Testis (tissue), 2 donors: ENCODE data around the gene CCNG1.

Experiments
- CTCF ChIP-seq, 3 experiments: fragments of 450-650 bp in 2 of 3; fragments of 200-600 bp in 1 of 3; sonication (generic) in 1 of 3; IDR thresholded peaks; one replicate each; pipeline ENCODE4 v1.5.1; 2016 to 2019; ENCODE audit warnings: antibody characterized with exemption in 3 of 3, mild to moderate bottlenecking in 2 of 3, moderate library complexity in 1 of 3
- POLR2A ChIP-seq: fragments of 450-650 bp; IDR thresholded peaks from one replicate; pipeline ENCODE4 v1.6.1; 2017; ENCODE audit warnings: antibody characterized with exemption, mild to moderate bottlenecking, moderate library complexity

- no peak for TF ChIP-seq CTCF (IDR thresholded peaks at IDR 0.05)
- TF ChIP-seq POLR2A = no peak
These were observed 11.1 kb downstream of the CCNG1 start for GRCh38 chr5:163448491-163448890.
